AG04450 (cell line): Measurements from ENCODE around the gene PI4KB. TPM values are rescaled to one million over a fixed set of nuclear protein-coding genes. Genes with fewer than 3 reads are reported as not detected.

ENCODE experiments used
- CTCF ChIA-PET: fragments of 300-600, 350-600 bp; formaldehyde crosslinking; extraction: SDS; loops from one replicate; lab custom pipeline; 2022; ENCODE audit warnings: antibody characterized with exemption, inconsistent platforms; lab: Charles Lee
- POLR2A ChIA-PET: fragments of 350-600 bp; formaldehyde crosslinking; extraction: SDS; loops from one replicate; lab custom pipeline; 2021; ENCODE audit warnings: antibody characterized with exemption, inconsistent platforms; lab: Yijun Ruan, JAX
- DNase-seq: peaks from one replicate; pipeline ENCODE4 v3.0.0-alpha.2; 2011; ENCODE audit warnings: low read depth, low spot score
- H3K27ac ChIP-seq: one replicate; pipeline ENCODE4 v1.5.1; 2012; ENCODE audit warnings: low read depth, low read length, control low read depth
- H3K27me3 ChIP-seq: one replicate; pipeline ENCODE4 v1.6.0; 2012; ENCODE audit warnings: low read length; ENCODE audit not compliant: control insufficient read depth, insufficient read depth
- H3K4me3 ChIP-seq: 2 replicates; pipeline ENCODE4 v1.5.1; 2011; ENCODE audit warnings: mild to moderate bottlenecking, low read depth, low read length, control low read depth
- H3K9me3 ChIP-seq: 2 replicates; pipeline ENCODE4 v1.5.1; 2012; ENCODE audit warnings: low read length; ENCODE audit not compliant: control insufficient read depth, insufficient read depth
- polyA plus RNA-seq: library from polyadenylated mRNA; depleted of rRNA; stranded (reverse); fragments of >200 nt; gene quantifications from 2 replicates; pipeline ENCODE4 v1.2.3, GENCODE V29; 2011
- TF ChIP-seq, protein P1 (sequence below): IDR thresholded peaks from 2 replicates; pipeline ENCODE4 v1.5.1; 2011; ENCODE audit warnings: low read depth, low read length, control low read depth, inconsistent platforms

Gene PI4KB
- polyA plus RNA-seq, 1 experiment: 75.2 TPM

DNA sequence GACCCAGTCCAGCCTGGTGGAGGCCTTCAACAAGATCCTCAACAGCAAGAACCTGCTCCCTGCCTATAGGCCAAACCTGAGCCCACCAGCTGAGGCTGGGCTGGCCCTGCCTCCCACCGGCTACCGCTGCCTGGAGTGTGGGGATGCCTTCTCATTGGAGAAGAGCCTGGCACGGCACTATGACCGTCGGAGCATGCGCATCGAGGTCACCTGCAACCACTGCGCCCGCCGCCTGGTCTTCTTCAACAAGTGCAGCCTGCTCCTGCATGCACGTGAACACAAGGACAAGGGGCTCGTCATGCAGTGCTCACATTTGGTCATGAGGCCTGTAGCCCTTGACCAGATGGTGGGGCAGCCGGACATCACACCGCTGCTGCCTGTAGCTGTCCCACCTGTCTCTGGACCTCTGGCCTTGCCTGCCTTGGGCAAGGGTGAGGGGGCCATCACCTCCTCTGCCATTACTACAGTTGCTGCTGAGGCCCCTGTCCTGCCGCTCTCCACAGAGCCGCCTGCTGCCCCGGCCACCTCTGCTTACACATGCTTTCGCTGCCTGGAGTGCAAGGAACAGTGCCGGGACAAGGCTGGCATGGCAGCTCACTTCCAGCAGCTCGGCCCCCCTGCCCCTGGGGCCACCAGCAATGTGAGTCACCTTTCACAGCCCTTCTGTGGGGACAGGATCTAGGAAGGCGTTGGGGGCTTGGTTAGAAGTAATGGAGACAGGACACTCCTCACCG is 39.3 kb downstream of the PI4KB start:
- Histone ChIP-seq H3K27ac (no peak overlapping the region), H3K4me3 (no peak overlapping the region), H3K27me3 (no peaks in the 10 kb centered on the region), H3K9me3 (no peaks in the 10 kb centered on the region)
- TF ChIP-seq, protein P1, sequence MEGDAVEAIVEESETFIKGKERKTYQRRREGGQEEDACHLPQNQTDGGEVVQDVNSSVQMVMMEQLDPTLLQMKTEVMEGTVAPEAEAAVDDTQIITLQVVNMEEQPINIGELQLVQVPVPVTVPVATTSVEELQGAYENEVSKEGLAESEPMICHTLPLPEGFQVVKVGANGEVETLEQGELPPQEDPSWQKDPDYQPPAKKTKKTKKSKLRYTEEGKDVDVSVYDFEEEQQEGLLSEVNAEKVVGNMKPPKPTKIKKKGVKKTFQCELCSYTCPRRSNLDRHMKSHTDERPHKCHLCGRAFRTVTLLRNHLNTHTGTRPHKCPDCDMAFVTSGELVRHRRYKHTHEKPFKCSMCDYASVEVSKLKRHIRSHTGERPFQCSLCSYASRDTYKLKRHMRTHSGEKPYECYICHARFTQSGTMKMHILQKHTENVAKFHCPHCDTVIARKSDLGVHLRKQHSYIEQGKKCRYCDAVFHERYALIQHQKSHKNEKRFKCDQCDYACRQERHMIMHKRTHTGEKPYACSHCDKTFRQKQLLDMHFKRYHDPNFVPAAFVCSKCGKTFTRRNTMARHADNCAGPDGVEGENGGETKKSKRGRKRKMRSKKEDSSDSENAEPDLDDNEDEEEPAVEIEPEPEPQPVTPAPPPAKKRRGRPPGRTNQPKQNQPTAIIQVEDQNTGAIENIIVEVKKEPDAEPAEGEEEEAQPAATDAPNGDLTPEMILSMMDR: no peak
- POLR2A ChIA-PET: no interaction called here
- DNase-seq: no peak
- CTCF ChIA-PET: no interaction called here

DNA sequence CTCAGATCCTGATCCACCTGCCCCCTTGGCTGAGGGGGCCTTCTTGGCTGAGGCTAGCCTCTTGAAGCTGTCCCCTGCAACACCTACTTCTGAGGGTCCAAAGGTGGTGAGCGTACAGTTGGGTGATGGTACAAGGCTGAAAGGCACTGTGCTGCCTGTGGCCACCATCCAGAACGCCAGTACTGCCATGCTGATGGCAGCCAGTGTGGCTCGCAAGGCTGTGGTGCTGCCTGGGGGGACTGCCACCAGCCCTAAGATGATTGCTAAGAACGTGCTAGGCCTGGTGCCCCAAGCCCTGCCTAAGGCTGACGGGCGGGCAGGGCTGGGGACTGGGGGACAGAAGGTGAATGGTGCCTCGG is 39.9 kb downstream of the PI4KB start:
- H3K27ac ChIP-seq: no peak overlapping the region
- ChIA-PET CTCF (no interaction called here), POLR2A (no interaction called here)
- peaks cover 4% of the 10 kb centered on the region; the same call in 1 of the 2 replicates for H3K9me3 ChIP-seq
- TF ChIP-seq, protein P1: no peak
- no peaks in the 10 kb centered on the region for H3K27me3 ChIP-seq
- H3K4me3 ChIP-seq: no peak overlapping the region
- DNase-seq: no peak

DNA sequence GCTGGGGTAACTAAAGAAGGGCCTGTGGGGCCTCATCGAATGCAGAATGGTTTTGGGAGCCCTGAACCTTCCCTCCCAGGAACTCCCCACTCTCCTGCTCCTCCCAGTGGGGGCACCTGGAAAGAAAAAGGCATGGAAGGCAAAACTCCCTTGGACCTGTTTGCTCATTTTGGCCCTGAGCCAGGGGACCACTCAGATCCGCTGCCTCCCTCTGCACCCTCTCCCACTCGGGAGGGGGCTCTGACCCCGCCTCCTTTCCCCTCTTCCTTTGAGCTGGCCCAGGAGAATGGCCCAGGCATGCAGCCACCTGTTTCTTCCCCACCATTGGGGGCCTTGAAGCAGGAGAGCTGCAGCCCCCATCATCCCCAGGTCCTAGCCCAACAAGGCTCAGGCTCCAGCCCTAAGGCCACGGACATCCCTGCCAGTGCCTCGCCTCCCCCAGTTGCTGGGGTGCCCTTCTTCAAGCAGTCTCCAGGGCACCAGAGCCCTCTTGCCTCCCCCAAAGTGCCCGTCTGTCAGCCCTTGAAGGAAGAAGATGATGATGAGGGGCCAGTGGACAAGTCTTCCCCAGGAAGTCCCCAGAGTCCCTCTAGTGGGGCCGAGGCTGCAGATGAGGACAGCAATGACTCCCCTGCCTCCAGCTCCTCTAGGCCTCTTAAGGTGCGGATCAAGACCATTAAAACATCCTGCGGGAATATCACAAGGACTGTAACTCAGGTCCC is 40.4 kb downstream of the PI4KB start:
- ChIA-PET CTCF (interaction anchor here (2.9 kb wide), 1 partner anchor 14 kb away, joined by 12 read pairs; no protein-coding TSS in a partner anchor), POLR2A (no interaction called here)
- no peak for DNase-seq
- Histone ChIP-seq H3K27ac (no peak overlapping the region), H3K9me3 (peaks cover 4% of the 10 kb centered on the region; the same call in 1 of the 2 replicates), H3K27me3 (no peaks in the 10 kb centered on the region), H3K4me3 (no peak overlapping the region)
- TF ChIP-seq, protein P1: no peak

DNA sequence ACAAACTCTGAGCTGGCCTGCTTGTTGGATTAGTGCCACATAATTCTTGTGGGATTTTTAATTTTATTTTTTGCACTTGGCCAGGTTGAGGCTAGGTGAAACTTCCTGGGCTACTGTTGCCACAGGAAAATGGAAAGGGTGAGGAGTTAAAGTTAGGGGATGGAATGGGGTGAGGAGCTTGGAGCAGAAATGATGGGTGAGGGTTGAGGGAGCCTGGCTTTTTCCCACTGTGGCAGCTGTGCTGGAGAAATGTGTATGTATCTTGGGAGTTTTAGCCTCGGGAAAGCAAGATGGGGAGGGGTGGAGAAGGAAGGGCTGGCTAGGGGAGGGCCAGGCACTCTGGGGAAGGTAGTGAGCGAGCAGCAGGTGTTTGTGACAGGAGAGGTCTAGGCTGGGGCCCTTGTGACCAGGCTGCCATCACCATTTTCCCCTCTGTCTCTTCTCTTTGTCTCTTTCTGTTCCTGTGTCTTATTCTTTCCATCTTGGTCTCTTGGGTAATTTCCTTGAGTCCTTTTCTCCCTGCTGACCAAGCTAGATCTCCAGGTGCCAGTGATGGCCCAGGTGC is 43.1 kb downstream of the PI4KB start:
- Histone ChIP-seq H3K27ac (no peak overlapping the region), H3K4me3 (peak overlapping the region; percentile 79; the same call in 1 of the 2 replicates), H3K27me3 (no peaks in the 10 kb centered on the region), H3K9me3 (peaks cover 4% of the 10 kb centered on the region; the same call in 1 of the 2 replicates)
- CTCF ChIA-PET: interaction anchor here (1.9 to 2.9 kb wide), 2 partner anchors 16 to 57 kb away, joined by 9 to 12 read pairs; no protein-coding TSS in a partner anchor
- POLR2A ChIA-PET: interaction anchor here (0.9 kb wide), 1 partner anchor 8 kb away, joined by 3 read pairs; no protein-coding TSS in a partner anchor
- TF ChIP-seq, protein P1: no peak
- DNase-seq: no peak
